Endothelial cell of umbilical vein (primary cell): ENCODE results near the gene ACADVL.

Experiments used
- CTCF ChIP-seq, 2 donors: IDR thresholded peaks; 1 replicate in 1 of 2; 2 replicates in 1 of 2; pipeline ENCODE4 v1.5.1; 2011; ENCODE audit warnings: low read length in 2 of 2, mild to moderate bottlenecking in 2 of 2, moderate library complexity in 2 of 2, control low read depth in 1 of 2, inconsistent platforms in 1 of 2, low read depth in 1 of 2; ENCODE audit not compliant: insufficient read depth in 1 of 2; ENCODE audit errors: extremely low read depth in 1 of 2
- EZH2 ChIP-seq: IDR thresholded peaks from 2 replicates; pipeline ENCODE4 v1.6.1; 2012; ENCODE audit warnings: borderline replicate concordance, low read depth, mild to moderate bottlenecking, moderate library complexity, low read length, inconsistent platforms; ENCODE audit not compliant: severe bottlenecking
- POLR2A ChIP-seq: IDR thresholded peaks from 2 replicates; pipeline ENCODE4 v1.6.1; 2012; ENCODE audit warnings: low read depth, mild to moderate bottlenecking, control low read depth, low read length
- POLR2AphosphoS5 ChIP-seq: IDR thresholded peaks from 2 replicates; pipeline ENCODE4 v1.6.1; 2012; ENCODE audit warnings: low read depth, mild to moderate bottlenecking, control low read depth, low read length, moderate library complexity; ENCODE audit not compliant: insufficient read depth

DNA sequence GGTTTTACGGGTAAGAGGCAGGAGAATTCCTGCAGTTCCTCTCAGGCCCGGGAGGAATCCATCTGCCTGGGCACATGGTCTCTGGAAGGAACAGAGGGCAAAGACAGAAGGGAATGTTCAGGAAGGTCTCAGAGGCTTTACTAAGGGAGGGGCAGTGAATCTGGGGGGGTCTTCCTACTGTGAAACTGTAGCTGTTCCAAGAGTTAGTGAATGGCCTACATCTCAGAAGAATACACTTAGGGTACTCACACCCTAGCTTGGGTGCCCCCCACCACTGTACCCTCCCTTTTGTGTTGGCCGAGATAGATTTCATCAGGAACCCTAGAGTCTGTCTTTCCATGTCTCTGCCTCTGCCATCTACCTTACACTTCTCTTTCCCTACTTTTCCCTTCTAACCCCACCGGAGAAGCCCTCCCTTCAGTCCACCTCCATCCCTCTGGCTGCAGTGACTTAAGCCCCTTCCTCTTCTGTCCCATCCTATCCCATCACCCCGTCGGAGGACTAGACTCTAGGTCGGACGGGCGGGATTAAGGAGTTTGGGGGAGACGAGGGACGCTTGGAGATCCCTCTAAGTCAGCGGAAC is 418 bp upstream of the ACADVL start:
- TF ChIP-seq POLR2A = no peak
- TF ChIP-seq EZH2 = no peak
- TF ChIP-seq POLR2AphosphoS5 = no peak
- no peak for TF ChIP-seq CTCF (IDR thresholded peaks at IDR 0.05; ENCODE audit: extremely low read depth in 1 of 2, insufficient read depth in 1 of 2, low read depth in 1 of 2, low read length in 2 of 2)
